Measurements from ENCODE around the gene SLC9C2. TPM values are rescaled to one million over a fixed set of nuclear protein-coding genes. Genes with fewer than 3 reads are reported as not detected.

Gene SLC9C2
- total and polyA plus RNA-seq, 7 experiments from 2014 or later, result not detected

GRCh38 chr1:173506437-173506836 is 96.4 kb downstream of the SLC9C2 start:
- Mint-ChIP-seq H3K27ac (no peak overlapping the region), H3K36me3 (no peaks in the 10 kb centered on the region), H3K9me3 (peaks cover 0 to 3% (median 0%) of the 10 kb centered on the region in 11 donors), H3K4me1 (peaks cover 0 to 3% (median 0%) of the 10 kb centered on the region in 7 donors), H3K27me3 (no peaks in the 10 kb centered on the region), H3K4me3 (no peak overlapping the region)
- intact Hi-C loops (cut with micrococcal nuclease), result no loop called here
- H3K27me3 ChIP-seq (ENCODE audit: control insufficient read depth in 2 of 2, insufficient read depth in 2 of 2, low read length in 2 of 2), result no peaks in the 10 kb centered on the region
- H3K27ac ChIP-seq (ENCODE audit: low read depth, low read length), result no peak overlapping the region
- H3K36me3 ChIP-seq (ENCODE audit: control insufficient read depth in 2 of 3, insufficient read depth in 3 of 3, low read length in 3 of 3), result no peaks in the 10 kb centered on the region
- no peak overlapping the region for H3K4me3 ChIP-seq (ENCODE audit: low read length)
- H3K4me1 ChIP-seq (ENCODE audit: control insufficient read depth in 2 of 2, insufficient read depth in 2 of 2, low read length in 2 of 2), result no peaks in the 10 kb centered on the region
- no peak for DNase-seq
- ChIA-PET POLR2A (interaction anchor here (1.1 kb wide), 1 partner anchor 741 kb away, joined by 3 read pairs; no protein-coding TSS in a partner anchor), CTCF (no interaction called here)
- H3K9me3 ChIP-seq (ENCODE audit: control insufficient read depth in 2 of 3, low read length in 3 of 3), result no peaks in the 10 kb centered on the region
- no peak for ATAC-seq

GRCh38 chr1:173505391-173505790 is 97.5 kb downstream of the SLC9C2 start:
- Mint-ChIP-seq H3K4me1 (peaks cover 0 to 3% (median 0%) of the 10 kb centered on the region in 7 donors), H3K9me3 (peaks cover 0 to under 1% (median 0%) of the 10 kb centered on the region in 11 donors), H3K36me3 (peaks cover 0 to 4% (median 0%) of the 10 kb centered on the region in 5 donors), H3K4me3 (no peak overlapping the region), H3K27ac (no peak overlapping the region), H3K27me3 (no peaks in the 10 kb centered on the region)
- no peaks in the 10 kb centered on the region for H3K9me3 ChIP-seq (ENCODE audit: control insufficient read depth in 2 of 3, low read length in 3 of 3)
- no peaks in the 10 kb centered on the region for H3K27me3 ChIP-seq (ENCODE audit: control insufficient read depth in 2 of 2, insufficient read depth in 2 of 2, low read length in 2 of 2)
- ChIA-PET POLR2A (no interaction called here), CTCF (no interaction called here)
- H3K4me1 ChIP-seq (ENCODE audit: control insufficient read depth in 2 of 2, insufficient read depth in 2 of 2, low read length in 2 of 2), result no peaks in the 10 kb centered on the region
- no peak overlapping the region for H3K27ac ChIP-seq (ENCODE audit: low read depth, low read length)
- ATAC-seq (no peak), DNase-seq (no peak)
- H3K36me3 ChIP-seq (ENCODE audit: control insufficient read depth in 2 of 3, insufficient read depth in 3 of 3, low read length in 3 of 3), result no peaks in the 10 kb centered on the region
- intact Hi-C loops (cut with micrococcal nuclease), result no loop called here
- no peak overlapping the region for H3K4me3 ChIP-seq (ENCODE audit: low read length)

- no peak for ATAC-seq
- Mint-ChIP-seq H3K4me3 (no peak overlapping the region), H3K36me3 (peaks cover 0 to 4% (median 0%) of the 10 kb centered on the region in 5 donors), H3K9me3 (peaks cover 0 to 3% (median 0%) of the 10 kb centered on the region in 11 donors), H3K4me1 (peaks cover 0 to 3% (median 0%) of the 10 kb centered on the region in 7 donors), H3K27ac (no peak overlapping the region), H3K27me3 (no peaks in the 10 kb centered on the region)
- DNase-seq, result no peak
- Histone ChIP-seq H3K27me3 (ENCODE audit: control insufficient read depth in 2 of 2, insufficient read depth in 2 of 2, low read length in 2 of 2) (no peaks in the 10 kb centered on the region), H3K4me1 (ENCODE audit: control insufficient read depth in 2 of 2, insufficient read depth in 2 of 2, low read length in 2 of 2) (no peaks in the 10 kb centered on the region), H3K9me3 (ENCODE audit: control insufficient read depth in 2 of 3, low read length in 3 of 3) (no peaks in the 10 kb centered on the region), H3K4me3 (ENCODE audit: low read length) (no peak overlapping the region), H3K27ac (ENCODE audit: low read depth, low read length) (no peak overlapping the region), H3K36me3 (ENCODE audit: control insufficient read depth in 2 of 3, insufficient read depth in 3 of 3, low read length in 3 of 3) (no peaks in the 10 kb centered on the region)
- intact Hi-C loops (cut with micrococcal nuclease), result no loop called here
- POLR2A ChIA-PET, result no interaction called here
- CTCF ChIA-PET, result no interaction called here
These were observed 98.6 kb downstream of the SLC9C2 start for GRCh38 chr1:173504268-173504667.

GRCh38 chr1:173503391-173503790 is 99.5 kb downstream of the SLC9C2 start:
- Mint-ChIP-seq H3K4me3 (no peak overlapping the region), H3K9me3 (peaks cover 0 to 3% (median 0%) of the 10 kb centered on the region in 11 donors), H3K36me3 (peaks cover 0 to 4% (median 0%) of the 10 kb centered on the region in 5 donors), H3K27ac (no peak overlapping the region), H3K4me1 (peaks cover 0 to 3% (median 0%) of the 10 kb centered on the region in 7 donors), H3K27me3 (no peaks in the 10 kb centered on the region)
- ATAC-seq, result no peak
- H3K4me3 ChIP-seq (ENCODE audit: low read length), result no peak overlapping the region
- H3K27me3 ChIP-seq (ENCODE audit: control insufficient read depth in 2 of 2, insufficient read depth in 2 of 2, low read length in 2 of 2), result no peaks in the 10 kb centered on the region
- ChIA-PET CTCF (no interaction called here), POLR2A (no interaction called here)
- no peak overlapping the region for H3K27ac ChIP-seq (ENCODE audit: low read depth, low read length)
- no peaks in the 10 kb centered on the region for H3K4me1 ChIP-seq (ENCODE audit: control insufficient read depth in 2 of 2, insufficient read depth in 2 of 2, low read length in 2 of 2)
- no peaks in the 10 kb centered on the region for H3K9me3 ChIP-seq (ENCODE audit: control insufficient read depth in 2 of 3, low read length in 3 of 3)
- intact Hi-C loops (cut with micrococcal nuclease), result no loop called here
- DNase-seq, result no peak
- H3K36me3 ChIP-seq (ENCODE audit: control insufficient read depth in 2 of 3, insufficient read depth in 3 of 3, low read length in 3 of 3), result no peaks in the 10 kb centered on the region

- intact Hi-C loops (cut with micrococcal nuclease), result no loop called here
- H3K27me3 ChIP-seq (ENCODE audit: control insufficient read depth in 2 of 2, insufficient read depth in 2 of 2, low read length in 2 of 2), result no peaks in the 10 kb centered on the region
- H3K9me3 Mint-ChIP-seq, result peaks cover 0 to 3% (median 0%) of the 10 kb centered on the region in 11 donors
- no peak overlapping the region for H3K27ac ChIP-seq (ENCODE audit: low read depth, low read length)
- H3K4me1 Mint-ChIP-seq, result peaks cover 0 to 3% (median 0%) of the 10 kb centered on the region in 7 donors
- no peaks in the 10 kb centered on the region for H3K27me3 Mint-ChIP-seq
- no peak overlapping the region for H3K27ac Mint-ChIP-seq
- no peak overlapping the region for H3K4me3 ChIP-seq (ENCODE audit: low read length)
- ATAC-seq (no peak), DNase-seq (no peak)
- H3K9me3 ChIP-seq (ENCODE audit: control insufficient read depth in 2 of 3, low read length in 3 of 3), result no peaks in the 10 kb centered on the region
- no peaks in the 10 kb centered on the region for H3K4me1 ChIP-seq (ENCODE audit: control insufficient read depth in 2 of 2, insufficient read depth in 2 of 2, low read length in 2 of 2)
- ChIA-PET POLR2A (no interaction called here), CTCF (no interaction called here)
- H3K36me3 Mint-ChIP-seq, result peaks cover 0 to 4% (median 0%) of the 10 kb centered on the region in 5 donors
- H3K36me3 ChIP-seq (ENCODE audit: control insufficient read depth in 2 of 3, insufficient read depth in 3 of 3, low read length in 3 of 3), result no peaks in the 10 kb centered on the region
- H3K4me3 Mint-ChIP-seq, result no peak overlapping the region
These were observed 100.8 kb downstream of the SLC9C2 start for GRCh38 chr1:173502104-173502503.

GRCh38 chr1:173499729-173500128 is 103.1 kb downstream of the SLC9C2 start:
- ATAC-seq (no peak), DNase-seq (no peak)
- H3K27ac ChIP-seq (ENCODE audit: low read depth, low read length), result no peak overlapping the region
- H3K36me3 Mint-ChIP-seq, result peaks cover 0 to 8% (median 0%) of the 10 kb centered on the region in 5 donors
- ChIA-PET POLR2A (no interaction called here), CTCF (no interaction called here)
- no peaks in the 10 kb centered on the region for H3K4me1 Mint-ChIP-seq
- no peaks in the 10 kb centered on the region for H3K27me3 Mint-ChIP-seq
- no peak overlapping the region for H3K4me3 ChIP-seq (ENCODE audit: low read length)
- no peak overlapping the region for H3K4me3 Mint-ChIP-seq
- H3K27me3 ChIP-seq (ENCODE audit: control insufficient read depth in 2 of 2, insufficient read depth in 2 of 2, low read length in 2 of 2), result no peaks in the 10 kb centered on the region
- no peaks in the 10 kb centered on the region for H3K36me3 ChIP-seq (ENCODE audit: control insufficient read depth in 2 of 3, insufficient read depth in 3 of 3, low read length in 3 of 3)
- H3K27ac Mint-ChIP-seq, result no peak overlapping the region
- H3K9me3 ChIP-seq (ENCODE audit: control insufficient read depth in 2 of 3, low read length in 3 of 3), result no peaks in the 10 kb centered on the region
- intact Hi-C loops (cut with micrococcal nuclease), result no loop called here
- H3K4me1 ChIP-seq (ENCODE audit: control insufficient read depth in 2 of 2, insufficient read depth in 2 of 2, low read length in 2 of 2), result no peaks in the 10 kb centered on the region
- H3K9me3 Mint-ChIP-seq, result peaks cover 0 to 6% (median 0%) of the 10 kb centered on the region in 11 donors

GRCh38 chr1:173496757-173497320 is 106.0 kb downstream of the SLC9C2 start:
- H3K4me3 Mint-ChIP-seq, result no peak overlapping the region
- DNase-seq (no peak), ATAC-seq (no peak)
- peaks cover 0 to 21% (median 6%) of the 10 kb centered on the region in 5 donors for H3K36me3 Mint-ChIP-seq
- Histone ChIP-seq H3K4me1 (ENCODE audit: control insufficient read depth in 2 of 2, insufficient read depth in 2 of 2, low read length in 2 of 2) (no peaks in the 10 kb centered on the region), H3K27ac (ENCODE audit: low read depth, low read length) (no peak overlapping the region), H3K27me3 (ENCODE audit: control insufficient read depth in 2 of 2, insufficient read depth in 2 of 2, low read length in 2 of 2) (no peaks in the 10 kb centered on the region), H3K4me3 (ENCODE audit: low read length) (no peak overlapping the region), H3K36me3 (ENCODE audit: control insufficient read depth in 2 of 3, insufficient read depth in 3 of 3, low read length in 3 of 3) (no peaks in the 10 kb centered on the region), H3K9me3 (ENCODE audit: control insufficient read depth in 2 of 3, low read length in 3 of 3) (no peaks in the 10 kb centered on the region)
- ChIA-PET POLR2A (no interaction called here), CTCF (no interaction called here)
- no peaks in the 10 kb centered on the region for H3K27me3 Mint-ChIP-seq
- H3K27ac Mint-ChIP-seq, result no peak overlapping the region
- H3K4me1 Mint-ChIP-seq, result no peaks in the 10 kb centered on the region
- intact Hi-C loops (cut with micrococcal nuclease), result no loop called here
- peaks cover 0 to 17% (median 4%) of the 10 kb centered on the region in 11 donors for H3K9me3 Mint-ChIP-seq
